GM10266 (cell line): ENCODE data around the gene TAF4.
"Not testable (repeated sequence)": the region's sequence is repeated elsewhere in the genome, so short reads cannot be mapped to it uniquely, and the experiment has no call there.

Experiments
- DNase-seq: peaks from one replicate; pipeline ENCODE4 v3.0.0; 2012; ENCODE audit errors: extremely low spot score
- CTCF ChIP-seq: IDR thresholded peaks from 2 replicates; pipeline ENCODE4 v1.5.1; 2012; ENCODE audit warnings: mild to moderate bottlenecking, low read depth; ENCODE audit not compliant: control insufficient read depth, insufficient read depth; ENCODE audit errors: missing control alignments

The TAF4 gene

GRCh38 chr20:61949714-61950640, 115.7 kb downstream of the TAF4 start:
- no peak for DNase-seq
- no peak for TF ChIP-seq CTCF

- TF ChIP-seq CTCF: no peak
Observed at GRCh38 chr20:61949363-61949713, 116.3 kb downstream of the TAF4 start.

GRCh38 chr20:61948586-61949362, 116.9 kb downstream of the TAF4 start:
- no peak for DNase-seq
- TF ChIP-seq CTCF: no peak

More at GRCh38 chr20:61949363-61949713, 116.3 kb downstream of the TAF4 start:
- no peak for DNase-seq

- not testable (repeated sequence) for DNase-seq
Observed at GRCh38 chr20:61948056-61948455, 117.6 kb downstream of the TAF4 start.

GRCh38 chr20:61945495-61945894, 120.2 kb downstream of the TAF4 start:
- not testable (repeated sequence) for DNase-seq

- DNase-seq: not testable (repeated sequence)
Observed at GRCh38 chr20:61944967-61945366, 120.7 kb downstream of the TAF4 start.

- no peak for DNase-seq
- TF ChIP-seq CTCF: no peak
Observed at GRCh38 chr20:61942526-61942925, 123.2 kb downstream of the TAF4 start.

GRCh38 chr20:61941721-61942405, 123.8 kb downstream of the TAF4 start:
- no peak for DNase-seq
- TF ChIP-seq CTCF: no peak
